Liver (tissue), 9 donors: ENCODE data around the gene MYOD1. TPM values are rescaled to one million over a fixed set of nuclear protein-coding genes. Genes with fewer than 3 reads are reported as not detected.

Experiments
- DNase-seq: peaks from one replicate; pipeline ENCODE4 v3.0.0-alpha.2; 2017; ENCODE audit warnings: low spot score
- H3K27ac ChIP-seq, 2 donors: one replicate each; pipeline ENCODE4 v1.7.0; 2013; ENCODE audit warnings: inconsistent platforms in 2 of 2, low read length in 2 of 2, control low read depth in 1 of 2, low read depth in 1 of 2, mild to moderate bottlenecking in 1 of 2
- H3K27me3 ChIP-seq, 4 donors: one replicate each; pipeline versions ENCODE4 v1.6.1 to v1.7.0; 2013; ENCODE audit warnings: low read length in 3 of 4, inconsistent platforms in 1 of 4, mild to moderate bottlenecking in 1 of 4, moderate library complexity in 1 of 4; ENCODE audit not compliant: control insufficient read depth in 4 of 4, insufficient read depth in 4 of 4
- H3K36me3 ChIP-seq, 4 donors: one replicate each; pipeline versions ENCODE4 v1.6.1 to v1.7.0; 2013; ENCODE audit warnings: low read length in 3 of 4, mild to moderate bottlenecking in 3 of 4, low read depth in 1 of 4, moderate library complexity in 1 of 4; ENCODE audit not compliant: control insufficient read depth in 4 of 4, insufficient read depth in 3 of 4
- H3K4me1 ChIP-seq, 4 donors: one replicate each; pipeline versions ENCODE4 v1.6.1 to v1.7.0; 2013; ENCODE audit warnings: low read length in 3 of 4, mild to moderate bottlenecking in 3 of 4, moderate library complexity in 1 of 4; ENCODE audit not compliant: control insufficient read depth in 4 of 4, insufficient read depth in 4 of 4
- H3K4me3 ChIP-seq, 3 donors: one replicate each; pipeline versions ENCODE4 v1.6.1 to v1.7.0; 2013; ENCODE audit warnings: low read length in 3 of 3, control low read depth in 1 of 3, low read depth in 1 of 3, mild to moderate bottlenecking in 1 of 3
- H3K9ac ChIP-seq, 2 donors: one replicate each; pipeline ENCODE4 v1.7.0; 2013; ENCODE audit warnings: low read length in 2 of 2, mild to moderate bottlenecking in 2 of 2, moderate library complexity in 2 of 2, control low read depth in 1 of 2, low read depth in 1 of 2
- H3K9me3 ChIP-seq, 4 donors: one replicate each; pipeline versions ENCODE4 v1.6.1 to v1.7.0; 2013; ENCODE audit warnings: low read length in 3 of 4; ENCODE audit not compliant: control insufficient read depth in 4 of 4
- ATF3 ChIP-seq: IDR thresholded peaks from 2 replicates; pipeline ENCODE4 v1.6.1; 2016; ENCODE audit warnings: antibody characterized with exemption
- EGR1 ChIP-seq, 2 donors: IDR thresholded peaks; 2 replicates each; pipeline ENCODE4 v1.6.1; 2016 to 2018; ENCODE audit warnings: antibody characterized with exemption in 2 of 2, low read depth in 2 of 2
- FOXA1 ChIP-seq: IDR thresholded peaks from 2 replicates; pipeline ENCODE4 v1.6.1; 2016; ENCODE audit warnings: antibody characterized with exemption
- FOXA2 ChIP-seq: IDR thresholded peaks from 2 replicates; pipeline ENCODE4 v1.6.1; 2016; ENCODE audit warnings: antibody characterized with exemption
- GABPA ChIP-seq, 2 donors: IDR thresholded peaks in 1 of 2; conservative IDR thresholded peaks in 1 of 2; 2 replicates each; pipeline ENCODE4 v1.6.1; 2016; ENCODE audit warnings: antibody characterized with exemption in 2 of 2, mild to moderate bottlenecking in 1 of 2, moderate library complexity in 1 of 2
- HNF4A ChIP-seq, 2 donors: conservative IDR thresholded peaks; 2 replicates each; pipeline ENCODE4 v1.6.1; 2016; ENCODE audit warnings: antibody characterized with exemption in 2 of 2, mild to moderate bottlenecking in 2 of 2
- HNF4G ChIP-seq: IDR thresholded peaks from 2 replicates; pipeline ENCODE4 v1.6.1; 2016; ENCODE audit warnings: antibody characterized with exemption
- JUND ChIP-seq, 2 donors: IDR thresholded peaks; 2 replicates each; pipeline ENCODE4 v1.6.1; 2016; ENCODE audit warnings: antibody characterized with exemption in 2 of 2
- NR2F2 ChIP-seq: IDR thresholded peaks from 2 replicates; pipeline ENCODE4 v1.6.1; 2016; ENCODE audit warnings: antibody characterized with exemption
- RAD21 ChIP-seq, 2 donors: IDR thresholded peaks; 2 replicates each; pipeline ENCODE4 v1.6.1; 2016; ENCODE audit warnings: antibody characterized with exemption in 2 of 2, mild to moderate bottlenecking in 2 of 2
- RXRA ChIP-seq, 2 donors: IDR thresholded peaks; 2 replicates each; pipeline ENCODE4 v1.6.1; 2017 to 2018; ENCODE audit warnings: antibody characterized with exemption in 2 of 2, mild to moderate bottlenecking in 1 of 2
- SP1 ChIP-seq: IDR thresholded peaks from 2 replicates; pipeline ENCODE4 v1.6.1; 2018; ENCODE audit warnings: antibody characterized with exemption, mild to moderate bottlenecking
- TAF1 ChIP-seq: conservative IDR thresholded peaks from 2 replicates; pipeline ENCODE4 v1.6.1; 2016; ENCODE audit warnings: antibody characterized with exemption, mild to moderate bottlenecking
- YY1 ChIP-seq: IDR thresholded peaks from 2 replicates; pipeline ENCODE4 v1.6.1; 2016; ENCODE audit warnings: antibody characterized with exemption, mild to moderate bottlenecking
- WGBS: extraction: QIAGEN DNeasy Blood & Tissue Kit; methylation state at CpG from one replicate; pipeline ENCODE4 v1.1.7; 2013; 5-methylcytosine and 5-hydroxymethylcytosine counted together
- polyA plus RNA-seq, 2 donors: library from polyadenylated mRNA; stranded (reverse) in 1 of 2; unstranded in 1 of 2; fragments of 200-250 nt in 1 of 2; fragments of >200 nt in 1 of 2; fragmentation: Nextera tagmentation in 1 of 2; extraction: Ambion mirVana in 1 of 2; gene quantifications; one replicate each; pipeline versions ENCODE4 v1.2.1 to v1.2.3, GENCODE V29; 2013 to 2015
- total RNA-seq, 2 donors: library from RNA; depleted of rRNA; stranded (reverse); fragments of >200 nt; gene quantifications; one replicate each; pipeline ENCODE4 v1.2.3, GENCODE V29; 2014
- TF ChIP-seq, protein P1 (sequence below): IDR thresholded peaks from 2 replicates; pipeline ENCODE4 v1.6.1; 2016; ENCODE audit warnings: antibody characterized with exemption
- TF ChIP-seq, protein P2 (sequence below): IDR thresholded peaks from 2 replicates; pipeline ENCODE4 v1.6.1; 2016; ENCODE audit warnings: antibody characterized with exemption
- TF ChIP-seq, protein P3 (sequence below): IDR thresholded peaks from 2 replicates; pipeline ENCODE4 v1.6.1; 2016; ENCODE audit warnings: antibody characterized with exemption, mild to moderate bottlenecking
- TF ChIP-seq, protein P4 (sequence below): fragments of 150-350 bp; IDR thresholded peaks from 2 replicates; pipeline ENCODE4 v1.5.1; 2017; ENCODE audit warnings: improper control_type of control experiment, low read depth, low read length; ENCODE audit not compliant: missing input control
- donor health status: healthy.
- donor health status: healthy.
- donor health status: healthy.
- donor health status: healthy.
- donor health status: healthy.

The MYOD1 gene
- total and polyA plus RNA-seq, 4 donors: not detected

DNA sequence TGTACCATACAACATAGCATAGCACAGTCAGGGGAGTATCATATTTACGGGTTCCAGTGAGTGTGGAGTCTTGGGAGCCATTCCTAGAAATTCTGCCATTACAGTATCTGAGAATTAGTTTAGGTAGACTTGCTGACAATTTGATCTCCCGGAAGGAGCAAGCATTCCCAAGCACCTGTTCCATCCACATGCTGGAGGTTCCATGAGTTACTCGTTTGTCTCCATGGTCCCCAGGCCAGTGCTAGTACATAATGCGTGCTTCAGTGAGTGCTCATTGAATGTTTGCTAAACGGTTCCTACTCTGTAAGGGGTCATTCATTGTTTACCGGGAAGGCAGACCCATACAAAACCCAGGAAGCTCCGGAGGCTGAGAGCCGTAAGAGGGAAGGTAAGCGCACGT lies 27.4 kb upstream of the MYOD1 start (continued):
- TF ChIP-seq, protein P1, sequence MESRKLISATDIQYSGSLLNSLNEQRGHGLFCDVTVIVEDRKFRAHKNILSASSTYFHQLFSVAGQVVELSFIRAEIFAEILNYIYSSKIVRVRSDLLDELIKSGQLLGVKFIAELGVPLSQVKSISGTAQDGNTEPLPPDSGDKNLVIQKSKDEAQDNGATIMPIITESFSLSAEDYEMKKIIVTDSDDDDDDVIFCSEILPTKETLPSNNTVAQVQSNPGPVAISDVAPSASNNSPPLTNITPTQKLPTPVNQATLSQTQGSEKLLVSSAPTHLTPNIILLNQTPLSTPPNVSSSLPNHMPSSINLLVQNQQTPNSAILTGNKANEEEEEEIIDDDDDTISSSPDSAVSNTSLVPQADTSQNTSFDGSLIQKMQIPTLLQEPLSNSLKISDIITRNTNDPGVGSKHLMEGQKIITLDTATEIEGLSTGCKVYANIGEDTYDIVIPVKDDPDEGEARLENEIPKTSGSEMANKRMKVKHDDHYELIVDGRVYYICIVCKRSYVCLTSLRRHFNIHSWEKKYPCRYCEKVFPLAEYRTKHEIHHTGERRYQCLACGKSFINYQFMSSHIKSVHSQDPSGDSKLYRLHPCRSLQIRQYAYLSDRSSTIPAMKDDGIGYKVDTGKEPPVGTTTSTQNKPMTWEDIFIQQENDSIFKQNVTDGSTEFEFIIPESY: no peak

GRCh38 chr11:17692931-17693330 lies 26.4 kb upstream of the MYOD1 start:
- no peak for DNase-seq
- Histone ChIP-seq H3K36me3 (no peaks in the 10 kb centered on the region), H3K9ac (no peak overlapping the region), H3K27ac (no peak overlapping the region), H3K4me1 (peaks cover 0 to 2% (median 0%) of the 10 kb centered on the region in 4 donors), H3K4me3 (no peak overlapping the region), H3K27me3 (peaks cover 3 to 18% (median 6%) of the 10 kb centered on the region in 4 donors), H3K9me3 (no peaks in the 10 kb centered on the region)
- TF ChIP-seq FOXA2 (no peak), YY1 (no peak), RXRA (IDR thresholded peaks at IDR 0.05) (no peak), NR2F2 (no peak), SP1 (no peak), FOXA1 (no peak), GABPA (IDR thresholded peaks at IDR 0.05 in 1 of 2, conservative IDR thresholded peaks at IDR 0.05 in 1 of 2) (no peak), TAF1 (no peak), HNF4A (conservative IDR thresholded peaks at IDR 0.05) (no peak), EGR1 (IDR thresholded peaks at IDR 0.05; ENCODE audit: low read depth in 2 of 2) (no peak), ATF3 (no peak), HNF4G (no peak), JUND (IDR thresholded peaks at IDR 0.05) (no peak), RAD21 (IDR thresholded peaks at IDR 0.05) (no peak)
- TF ChIP-seq, protein P2, sequence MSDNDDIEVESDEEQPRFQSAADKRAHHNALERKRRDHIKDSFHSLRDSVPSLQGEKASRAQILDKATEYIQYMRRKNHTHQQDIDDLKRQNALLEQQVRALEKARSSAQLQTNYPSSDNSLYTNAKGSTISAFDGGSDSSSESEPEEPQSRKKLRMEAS: no peak
- TF ChIP-seq, protein P3, sequence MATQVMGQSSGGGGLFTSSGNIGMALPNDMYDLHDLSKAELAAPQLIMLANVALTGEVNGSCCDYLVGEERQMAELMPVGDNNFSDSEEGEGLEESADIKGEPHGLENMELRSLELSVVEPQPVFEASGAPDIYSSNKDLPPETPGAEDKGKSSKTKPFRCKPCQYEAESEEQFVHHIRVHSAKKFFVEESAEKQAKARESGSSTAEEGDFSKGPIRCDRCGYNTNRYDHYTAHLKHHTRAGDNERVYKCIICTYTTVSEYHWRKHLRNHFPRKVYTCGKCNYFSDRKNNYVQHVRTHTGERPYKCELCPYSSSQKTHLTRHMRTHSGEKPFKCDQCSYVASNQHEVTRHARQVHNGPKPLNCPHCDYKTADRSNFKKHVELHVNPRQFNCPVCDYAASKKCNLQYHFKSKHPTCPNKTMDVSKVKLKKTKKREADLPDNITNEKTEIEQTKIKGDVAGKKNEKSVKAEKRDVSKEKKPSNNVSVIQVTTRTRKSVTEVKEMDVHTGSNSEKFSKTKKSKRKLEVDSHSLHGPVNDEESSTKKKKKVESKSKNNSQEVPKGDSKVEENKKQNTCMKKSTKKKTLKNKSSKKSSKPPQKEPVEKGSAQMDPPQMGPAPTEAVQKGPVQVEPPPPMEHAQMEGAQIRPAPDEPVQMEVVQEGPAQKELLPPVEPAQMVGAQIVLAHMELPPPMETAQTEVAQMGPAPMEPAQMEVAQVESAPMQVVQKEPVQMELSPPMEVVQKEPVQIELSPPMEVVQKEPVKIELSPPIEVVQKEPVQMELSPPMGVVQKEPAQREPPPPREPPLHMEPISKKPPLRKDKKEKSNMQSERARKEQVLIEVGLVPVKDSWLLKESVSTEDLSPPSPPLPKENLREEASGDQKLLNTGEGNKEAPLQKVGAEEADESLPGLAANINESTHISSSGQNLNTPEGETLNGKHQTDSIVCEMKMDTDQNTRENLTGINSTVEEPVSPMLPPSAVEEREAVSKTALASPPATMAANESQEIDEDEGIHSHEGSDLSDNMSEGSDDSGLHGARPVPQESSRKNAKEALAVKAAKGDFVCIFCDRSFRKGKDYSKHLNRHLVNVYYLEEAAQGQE: no peak
- TF ChIP-seq, protein P4, sequence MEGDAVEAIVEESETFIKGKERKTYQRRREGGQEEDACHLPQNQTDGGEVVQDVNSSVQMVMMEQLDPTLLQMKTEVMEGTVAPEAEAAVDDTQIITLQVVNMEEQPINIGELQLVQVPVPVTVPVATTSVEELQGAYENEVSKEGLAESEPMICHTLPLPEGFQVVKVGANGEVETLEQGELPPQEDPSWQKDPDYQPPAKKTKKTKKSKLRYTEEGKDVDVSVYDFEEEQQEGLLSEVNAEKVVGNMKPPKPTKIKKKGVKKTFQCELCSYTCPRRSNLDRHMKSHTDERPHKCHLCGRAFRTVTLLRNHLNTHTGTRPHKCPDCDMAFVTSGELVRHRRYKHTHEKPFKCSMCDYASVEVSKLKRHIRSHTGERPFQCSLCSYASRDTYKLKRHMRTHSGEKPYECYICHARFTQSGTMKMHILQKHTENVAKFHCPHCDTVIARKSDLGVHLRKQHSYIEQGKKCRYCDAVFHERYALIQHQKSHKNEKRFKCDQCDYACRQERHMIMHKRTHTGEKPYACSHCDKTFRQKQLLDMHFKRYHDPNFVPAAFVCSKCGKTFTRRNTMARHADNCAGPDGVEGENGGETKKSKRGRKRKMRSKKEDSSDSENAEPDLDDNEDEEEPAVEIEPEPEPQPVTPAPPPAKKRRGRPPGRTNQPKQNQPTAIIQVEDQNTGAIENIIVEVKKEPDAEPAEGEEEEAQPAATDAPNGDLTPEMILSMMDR: no peak
- TF ChIP-seq, protein P1: no peak
- 72% methylated on average over 7 of the region's 7 CpGs for WGBS
